Stimulated activated CD4-positive, alpha-beta T cell treated with anti-CD3 and anti-CD28 coated beads, Interleukin-15, amount 100 ng/mL, for 24 hours (primary cell): Measurements from ENCODE around the gene KDM6A.
"Not testable (repeated sequence)": the region's sequence is repeated elsewhere in the genome, so short reads cannot be mapped to it uniquely, and the experiment has no call there.

Experiments
- DNase-seq: peaks from one replicate; pipeline ENCODE4 v3.0.0-alpha.2; 2020

Gene KDM6A

DNA sequence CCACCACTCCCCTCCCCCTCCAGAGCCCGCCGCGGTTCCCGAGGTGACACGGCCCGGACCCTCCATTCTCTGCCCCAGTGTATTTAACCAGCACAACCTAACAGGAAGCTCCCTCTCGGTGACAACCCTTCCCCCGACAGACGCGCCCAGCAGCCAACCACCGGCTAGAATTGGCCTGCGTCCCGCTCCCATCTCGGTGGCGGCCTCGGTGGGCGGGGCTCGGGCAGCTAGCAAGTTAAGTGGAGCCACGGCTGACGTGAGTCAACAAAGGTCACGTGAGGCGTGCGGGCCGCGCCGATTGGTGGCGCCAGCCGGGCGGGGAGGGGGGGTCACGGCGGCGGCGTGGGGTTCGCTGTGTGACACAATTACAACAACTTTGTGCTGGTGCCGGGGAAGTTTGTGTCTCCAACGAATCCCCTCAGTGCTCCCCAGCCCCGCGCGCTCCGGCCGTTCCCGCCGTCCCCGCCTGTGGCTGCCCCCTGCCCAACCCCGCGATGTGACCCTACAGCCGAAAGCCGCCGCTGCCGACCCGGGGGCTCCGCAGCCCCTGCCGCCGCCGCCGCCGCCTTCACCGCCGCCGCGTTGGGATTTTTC is at the start of gene KDM6A:
KDM6A (plus strand) TSS at position 368 of the 594 bp plus-strand sequence. CDS start 364 bp downstream, outside the sequence.
- DNase-seq: peak; percentile 96

DNA sequence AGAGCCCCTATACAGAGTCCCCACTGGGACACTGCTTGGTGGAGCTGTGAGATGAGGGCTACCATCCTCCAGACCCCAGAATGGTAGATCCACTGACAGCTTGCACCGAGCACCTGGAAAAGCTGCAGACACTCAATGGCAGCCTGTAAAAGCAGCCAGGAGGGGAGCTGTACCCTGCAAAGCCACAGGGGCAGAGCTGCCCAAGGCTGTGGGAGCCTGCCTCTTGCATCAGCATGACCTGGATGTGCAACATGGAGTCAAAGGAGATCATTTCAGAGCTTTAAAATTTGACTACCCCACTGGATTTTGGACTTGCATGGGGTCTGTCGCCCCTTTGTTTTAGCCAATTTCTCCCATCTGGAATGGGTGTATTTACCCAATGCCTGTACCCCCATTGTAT is 49.8 kb upstream of the KDM6A start:
- DNase-seq: not testable (repeated sequence)

DNA sequence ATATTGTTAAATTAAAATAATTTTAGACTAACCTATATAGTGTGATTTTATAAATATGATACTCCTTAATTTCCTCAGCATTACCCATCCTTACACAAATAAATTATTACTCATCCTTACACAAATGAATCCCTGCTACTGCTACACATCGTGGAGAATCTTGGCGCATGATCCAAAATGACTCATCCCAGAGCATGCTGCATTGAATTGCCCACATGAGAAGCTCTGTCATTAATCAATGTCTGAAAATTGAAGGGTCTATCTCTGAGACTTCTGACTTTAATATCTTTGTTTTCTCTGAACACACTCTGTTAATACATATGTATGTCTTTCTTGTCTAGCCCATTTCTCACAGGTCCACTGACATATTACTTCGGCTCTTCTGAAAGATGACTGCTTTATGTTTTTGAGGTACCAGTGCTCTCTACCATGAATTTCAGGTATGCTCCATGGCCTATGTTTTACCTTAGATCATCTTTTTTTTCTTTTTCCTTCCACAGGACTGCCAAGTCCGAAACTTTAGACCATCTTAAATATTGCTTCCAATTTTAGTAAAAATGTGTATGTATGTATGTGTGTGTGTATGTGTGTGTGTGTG is 44.9 kb upstream of the KDM6A start:
- no peak for DNase-seq

DNA sequence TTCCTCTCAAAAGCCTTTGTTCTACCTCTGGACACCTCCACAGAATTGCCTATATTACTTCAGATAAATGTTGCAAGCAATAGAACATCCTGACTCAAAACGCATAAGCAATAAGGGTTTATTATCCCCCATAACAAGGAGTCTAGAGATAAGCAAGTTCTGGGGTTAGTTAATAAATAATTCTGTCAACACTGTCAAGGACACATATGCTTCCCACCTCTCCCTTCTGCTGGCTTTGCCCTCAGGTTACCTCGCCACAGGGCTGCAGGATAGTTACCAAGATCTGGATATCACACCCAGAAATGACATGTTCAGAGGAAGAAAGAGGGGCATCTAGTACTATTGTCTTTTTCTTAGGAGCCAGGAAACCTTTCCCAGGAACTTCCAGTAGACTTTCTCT is 43.2 kb upstream of the KDM6A start:
- no peak for DNase-seq

DNA sequence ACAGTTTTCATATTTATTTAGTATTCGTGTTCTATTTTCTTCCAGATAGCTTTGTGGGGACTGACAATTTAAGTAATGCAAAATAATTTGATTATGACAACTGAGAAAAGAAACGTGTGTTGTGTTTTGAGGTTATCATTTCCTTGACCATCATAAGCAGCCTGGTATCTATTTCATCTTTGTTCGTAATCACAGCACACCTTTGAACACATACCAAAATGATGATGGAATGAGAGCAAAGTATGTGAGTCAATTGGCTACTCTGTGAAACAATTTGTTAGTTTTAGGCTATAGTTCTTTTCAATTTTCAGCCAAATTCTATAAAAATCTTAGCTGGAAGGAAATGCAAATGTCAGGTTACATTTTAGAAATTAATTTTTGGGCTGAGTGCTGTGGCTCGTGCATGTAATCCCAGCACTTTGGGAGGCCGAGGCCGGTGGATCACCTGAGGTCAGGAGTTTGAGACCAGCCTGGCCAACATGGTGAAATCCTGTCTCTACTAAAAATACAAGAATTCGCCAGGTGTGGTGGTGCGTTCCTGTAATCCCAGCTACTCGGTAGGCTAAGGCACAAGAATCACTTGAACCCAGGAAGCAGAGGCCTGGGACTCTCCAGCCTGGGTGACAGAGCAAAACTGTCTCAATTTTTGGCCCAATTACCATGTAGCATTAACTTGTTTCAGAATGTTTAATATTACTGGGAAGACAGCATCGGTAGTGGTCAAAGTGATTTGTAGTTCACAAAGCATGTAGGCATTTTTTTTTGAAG is 30.3 kb upstream of the KDM6A start:
- DNase-seq: no peak

DNA sequence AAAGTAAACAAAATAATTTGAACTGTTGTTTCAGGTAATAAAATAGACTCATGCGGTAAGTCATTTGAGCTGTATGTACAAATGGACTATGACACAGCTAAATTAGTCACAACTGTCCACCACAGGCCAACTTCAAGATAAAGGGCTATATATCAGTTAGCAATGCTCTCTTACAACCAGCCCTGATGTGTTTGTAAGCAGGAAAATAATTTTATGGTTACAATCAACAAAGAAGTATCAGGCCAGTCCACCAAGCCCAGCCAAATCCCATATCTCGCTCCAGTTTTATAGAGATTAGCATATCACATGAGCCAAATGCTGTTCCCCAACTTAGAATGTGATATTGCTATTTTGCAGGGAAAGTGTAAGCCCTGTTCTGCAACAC is 29.7 kb upstream of the KDM6A start:
- no peak for DNase-seq

DNA sequence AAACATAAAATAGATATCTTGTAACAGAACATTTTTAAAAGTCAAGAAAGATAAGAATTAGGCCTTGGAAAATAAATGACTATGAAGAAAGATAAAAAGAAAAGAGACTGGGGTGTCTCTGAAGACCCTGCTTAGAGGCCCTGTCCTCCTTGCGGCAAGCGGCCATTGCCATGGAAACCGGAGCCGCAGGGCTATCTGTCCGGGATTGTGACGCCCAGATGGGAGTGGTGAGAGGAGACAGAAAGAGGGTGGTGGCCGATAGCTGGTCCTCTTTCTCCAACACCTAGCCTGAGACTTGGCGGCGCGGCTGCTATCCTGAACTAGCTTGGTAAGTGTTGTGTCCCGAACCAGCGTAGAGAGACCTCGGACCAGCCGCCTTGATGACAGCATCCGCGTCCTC is 29.2 kb upstream of the KDM6A start, which contains the start of gene DUSP21:
DUSP21 (plus strand) TSS at position 269 of the 400 bp plus-strand sequence; CDS start at position 381, 112 bp downstream.
- no peak for DNase-seq

DNA sequence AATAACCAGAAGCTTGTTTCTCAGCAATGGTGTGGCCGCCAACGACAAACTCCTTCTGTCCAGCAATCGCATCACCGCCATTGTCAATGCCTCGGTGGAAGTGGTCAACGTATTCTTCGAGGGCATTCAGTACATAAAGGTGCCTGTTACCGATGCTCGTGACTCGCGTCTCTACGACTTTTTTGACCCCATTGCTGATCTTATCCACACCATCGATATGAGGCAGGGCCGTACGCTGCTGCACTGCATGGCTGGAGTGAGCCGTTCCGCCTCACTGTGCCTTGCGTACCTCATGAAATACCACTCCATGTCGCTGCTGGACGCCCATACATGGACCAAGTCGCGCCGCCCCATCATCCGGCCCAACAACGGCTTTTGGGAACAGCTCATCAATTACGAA is 28.8 kb upstream of the KDM6A start:
- no peak for DNase-seq

DNA sequence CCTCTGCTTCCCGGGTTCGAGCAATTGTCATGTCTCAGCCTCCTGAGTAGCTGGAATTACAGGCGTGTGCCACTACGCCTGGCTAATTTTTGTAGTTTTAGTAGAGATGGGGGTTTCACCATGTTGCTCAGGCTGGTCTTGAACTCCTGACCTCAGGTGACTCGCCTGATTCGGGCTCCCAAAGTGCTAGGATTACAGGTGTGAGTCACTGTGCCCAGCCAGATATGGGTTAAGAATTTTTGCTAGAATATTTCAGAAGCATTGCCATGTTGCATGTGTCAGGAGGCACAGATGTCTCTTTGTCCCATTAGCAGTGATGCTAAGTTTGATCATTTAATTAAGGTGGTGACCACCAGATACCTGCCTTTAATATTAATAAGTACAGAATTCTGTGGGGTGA is 22.1 kb upstream of the KDM6A start:
- not testable (repeated sequence) for DNase-seq

DNA sequence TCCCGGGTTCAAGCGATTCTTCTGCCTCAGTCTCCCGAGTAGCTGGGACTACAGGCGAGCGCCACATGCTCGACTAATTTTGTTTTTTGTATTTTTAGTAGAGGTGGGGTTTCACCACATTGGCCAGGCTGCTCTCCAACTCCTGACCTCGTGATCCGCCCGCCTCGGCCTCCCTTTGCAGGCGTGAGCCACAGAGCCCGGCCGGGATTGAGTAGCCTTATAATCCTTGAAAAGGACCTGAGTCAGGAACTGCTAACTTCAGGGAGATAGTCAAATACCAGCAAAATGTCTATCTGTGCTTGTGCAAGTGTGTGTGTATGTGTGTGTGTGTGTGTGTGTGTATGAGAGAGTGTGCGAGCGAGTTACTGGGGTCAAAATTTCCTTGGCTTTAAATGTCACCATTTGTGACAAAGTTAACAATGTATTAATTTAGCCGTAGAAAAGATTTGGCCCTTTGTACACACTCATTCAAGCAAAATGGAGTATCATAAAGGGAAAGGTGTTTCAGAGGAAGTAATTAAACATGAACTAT is 1.8 kb upstream of the KDM6A start:
- DNase-seq: no peak

DNA sequence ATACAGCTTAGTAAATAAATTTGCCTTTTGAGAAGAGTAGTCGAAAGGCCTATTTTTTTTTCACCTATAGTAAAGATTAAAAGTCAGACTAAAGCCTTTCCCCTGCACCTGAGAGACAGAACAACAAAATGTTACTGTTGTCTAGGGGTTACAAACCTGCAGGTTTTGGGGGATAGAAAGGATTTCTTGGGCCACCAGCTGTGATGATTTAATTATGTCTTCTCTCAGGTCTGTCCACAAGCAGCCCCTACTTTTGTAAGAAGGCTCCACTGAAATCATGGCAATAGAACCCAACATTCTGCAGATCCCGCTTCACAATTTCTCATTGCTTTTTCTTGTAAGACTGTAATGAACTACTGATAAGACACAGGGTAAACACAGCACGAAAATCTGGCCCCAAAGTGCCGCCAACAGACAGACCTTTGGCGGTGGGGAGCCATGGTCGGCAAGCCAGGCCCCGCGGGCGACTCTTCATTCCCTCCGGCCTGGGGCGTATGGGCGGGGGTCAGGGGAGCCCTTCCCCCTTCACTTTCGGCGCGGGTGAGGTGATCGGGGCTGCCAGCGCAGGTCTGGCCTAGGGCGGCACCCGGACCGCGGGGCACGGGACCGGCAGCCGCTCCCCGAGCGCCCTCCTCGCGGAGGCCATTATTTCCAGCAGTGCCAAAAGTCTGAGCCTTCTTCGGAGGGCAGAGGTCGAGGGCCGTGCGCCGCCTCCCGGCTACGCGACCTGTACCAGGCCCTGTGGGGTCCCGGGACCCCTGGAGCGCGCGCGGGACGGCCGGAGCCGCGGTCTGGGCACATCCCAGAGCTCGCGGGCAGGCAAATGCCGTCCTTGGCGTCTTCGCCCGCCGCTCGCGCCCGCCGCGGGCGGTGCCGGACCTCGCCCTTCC is 812 bp upstream of the KDM6A start:
- DNase-seq: peak; percentile 32

DNA sequence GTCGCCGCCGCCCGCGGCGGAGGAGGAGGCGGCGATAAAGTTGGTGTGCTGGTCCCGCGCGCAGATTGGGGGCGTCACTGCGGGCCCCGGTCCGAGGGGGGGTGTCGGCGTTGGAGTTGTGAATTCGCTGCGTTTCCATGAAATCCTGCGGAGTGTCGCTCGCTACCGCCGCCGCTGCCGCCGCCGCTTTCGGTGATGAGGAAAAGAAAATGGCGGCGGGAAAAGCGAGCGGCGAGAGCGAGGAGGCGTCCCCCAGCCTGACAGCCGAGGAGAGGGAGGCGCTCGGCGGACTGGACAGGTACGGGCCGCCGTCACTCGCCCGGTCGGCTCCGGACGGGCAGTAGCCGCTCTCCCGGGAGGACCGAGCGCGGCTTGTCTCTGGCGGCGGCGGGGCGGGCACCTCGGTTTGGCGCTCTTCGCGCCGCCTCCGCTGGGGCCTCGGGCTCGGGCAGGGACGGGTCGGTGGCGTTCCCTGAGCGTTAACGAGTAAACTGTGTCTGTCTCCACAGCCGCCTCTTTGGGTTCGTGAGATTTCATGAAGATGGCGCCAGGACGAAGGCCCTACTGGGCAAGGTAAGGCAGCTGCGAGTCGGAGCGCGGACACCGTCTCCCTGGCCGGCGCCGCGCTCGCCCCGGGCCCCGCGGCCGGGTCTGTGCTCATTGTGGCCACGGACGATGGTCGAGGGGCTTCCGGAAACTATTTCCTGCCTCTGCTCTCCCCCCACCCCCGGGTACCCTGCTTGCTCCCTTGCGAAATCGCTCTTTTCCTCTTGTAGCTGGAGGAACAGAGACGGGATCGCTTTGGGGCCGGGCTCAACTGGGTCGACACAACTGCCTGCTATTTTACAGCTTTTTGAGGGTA is 658 bp downstream of the KDM6A start:
- DNase-seq: peak; percentile 50

DNA sequence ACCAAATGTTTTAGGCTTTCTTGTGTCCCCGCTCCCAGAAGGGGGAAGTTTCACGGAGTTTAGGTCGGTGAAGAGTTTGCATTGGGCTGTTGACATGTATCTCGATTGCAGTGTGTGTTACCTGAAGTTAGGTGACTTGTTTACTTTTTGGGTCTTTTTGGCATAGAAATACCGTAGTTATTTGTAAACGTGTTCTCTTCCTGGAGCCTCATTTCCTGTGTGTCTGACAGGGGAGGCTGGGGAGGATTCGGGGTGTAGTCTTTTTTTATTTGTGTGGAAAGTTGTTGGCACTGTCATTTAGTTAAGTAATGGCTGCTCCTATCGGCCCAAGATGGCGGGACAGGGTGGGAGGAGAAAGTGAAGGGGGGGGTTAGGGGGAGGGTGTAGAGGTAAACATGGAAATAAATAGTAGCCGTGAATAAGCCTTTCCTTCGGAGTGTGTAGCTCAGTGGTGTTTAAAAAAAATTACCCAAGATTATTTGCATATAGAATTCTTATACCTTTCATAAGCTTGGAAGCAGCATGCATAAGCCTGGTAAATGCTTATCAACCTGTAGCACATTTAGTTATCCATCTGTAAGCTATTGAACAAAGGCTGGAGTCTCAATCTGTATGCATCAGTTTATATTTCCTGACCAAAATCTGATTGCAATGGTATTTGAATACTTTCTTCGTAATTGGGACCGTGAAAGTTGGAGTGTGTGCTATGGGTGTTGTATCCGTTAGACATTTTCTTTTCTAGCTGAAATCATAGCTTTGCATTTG is 1.6 kb downstream of the KDM6A start:
- DNase-seq: peak; percentile 48

DNA sequence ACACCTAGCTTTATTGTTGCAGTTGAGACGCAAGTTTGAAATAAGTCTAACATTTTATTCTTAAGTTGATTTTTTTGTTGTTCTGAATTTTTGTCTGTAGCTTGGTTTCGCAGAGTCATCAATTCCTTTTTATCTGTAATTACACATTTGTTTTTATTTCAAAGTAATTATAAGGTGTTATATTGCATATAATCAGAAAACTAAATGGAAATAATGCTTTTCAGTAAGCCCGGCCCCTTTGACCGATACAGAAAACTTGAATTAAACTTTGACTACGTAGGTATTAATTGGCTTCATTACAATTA is 2.1 kb downstream of the KDM6A start:
- DNase-seq: no peak

DNA sequence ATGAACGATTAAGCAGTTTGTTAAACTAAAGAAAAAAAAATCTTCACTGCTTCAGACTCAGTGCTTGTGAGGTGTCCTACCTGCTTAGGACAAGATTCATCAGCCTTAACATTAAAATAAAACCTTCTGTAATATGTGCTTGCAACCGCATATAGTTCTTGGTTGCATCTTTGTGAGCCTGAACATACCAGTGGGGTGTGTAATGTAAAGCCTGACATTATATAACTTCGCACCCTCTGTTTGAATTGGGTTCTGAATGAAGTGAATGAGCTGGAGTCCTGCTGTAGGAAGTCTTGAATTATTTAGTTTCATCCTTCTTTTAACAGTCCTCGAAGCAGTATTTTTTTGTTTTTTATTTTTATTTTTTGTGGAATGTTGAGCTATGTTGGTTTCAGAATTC is 3.1 kb downstream of the KDM6A start:
- DNase-seq: no peak

DNA sequence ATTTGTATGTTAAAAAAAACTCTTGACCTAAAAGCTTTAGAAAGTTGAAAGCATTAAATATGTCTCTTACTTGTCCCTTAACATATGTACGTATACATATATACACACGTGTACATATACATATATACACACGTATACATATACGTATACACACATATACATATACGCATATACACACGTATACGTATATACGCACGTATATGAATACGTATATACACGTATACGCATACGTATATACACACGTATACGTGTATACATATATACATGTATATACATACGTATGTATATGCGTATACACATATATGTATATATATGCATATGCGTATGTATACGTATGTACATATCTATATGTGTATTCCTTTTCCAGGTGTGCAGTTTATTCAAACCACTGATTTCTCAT is 3.8 kb downstream of the KDM6A start:
- DNase-seq: no peak

DNA sequence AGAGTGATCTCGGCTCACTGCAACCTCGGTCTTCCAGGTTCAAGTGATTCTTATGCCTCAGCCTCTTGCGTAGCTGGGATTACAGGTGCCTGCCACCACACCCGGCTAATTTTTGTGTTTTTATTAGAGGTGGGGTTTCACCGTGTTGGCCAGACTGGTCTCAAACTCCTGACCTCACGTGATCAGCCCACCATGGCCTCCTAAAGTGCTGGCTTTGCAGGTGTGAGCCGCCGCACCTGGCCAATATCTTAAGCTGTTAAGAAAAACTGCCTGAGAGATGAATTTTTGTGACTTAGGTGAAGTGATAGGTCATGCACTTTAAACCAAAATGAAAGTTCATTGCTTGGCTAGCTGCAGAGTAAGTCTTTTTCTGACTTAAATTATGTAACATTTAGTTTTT is 5.8 kb downstream of the KDM6A start:
- DNase-seq: no peak

DNA sequence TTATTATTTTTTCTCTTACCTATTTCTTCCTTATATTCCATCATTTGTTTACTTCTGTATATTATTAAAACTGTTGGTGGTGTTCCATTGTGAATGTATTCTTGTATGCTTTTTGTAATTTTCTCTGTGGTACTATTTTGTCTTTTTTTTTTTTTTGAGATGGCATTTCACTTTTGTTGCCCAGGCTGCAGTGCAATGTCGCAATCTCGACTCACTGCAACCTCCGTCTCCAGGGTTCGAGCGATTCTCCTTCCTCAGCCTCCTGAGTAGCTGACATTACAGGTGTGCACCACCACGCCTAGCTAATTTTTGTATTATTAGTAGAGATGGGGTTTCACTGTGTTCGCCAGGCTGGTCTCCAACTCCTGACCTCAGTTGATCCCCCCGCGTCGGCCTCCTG is 8.6 kb downstream of the KDM6A start:
- no peak for DNase-seq

DNA sequence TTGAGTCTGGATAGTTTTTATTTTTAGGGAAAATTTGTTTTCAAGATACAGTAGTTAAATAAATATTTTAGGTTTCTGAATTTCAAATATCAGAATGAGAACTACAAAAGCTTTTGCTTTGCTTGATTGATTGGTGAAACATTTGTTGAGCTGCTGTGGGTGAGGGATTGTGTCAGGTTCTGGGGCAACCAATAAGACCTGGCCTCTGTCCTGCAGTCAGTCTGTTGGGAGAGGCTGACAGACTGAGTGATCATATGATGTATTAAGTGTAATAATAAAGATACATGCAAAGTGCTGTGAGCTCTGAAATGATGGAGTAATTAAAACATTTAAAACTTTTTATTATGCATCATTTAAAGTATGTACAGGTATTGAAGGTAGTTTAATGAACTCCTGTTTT is 9.6 kb downstream of the KDM6A start:
- no peak for DNase-seq

DNA sequence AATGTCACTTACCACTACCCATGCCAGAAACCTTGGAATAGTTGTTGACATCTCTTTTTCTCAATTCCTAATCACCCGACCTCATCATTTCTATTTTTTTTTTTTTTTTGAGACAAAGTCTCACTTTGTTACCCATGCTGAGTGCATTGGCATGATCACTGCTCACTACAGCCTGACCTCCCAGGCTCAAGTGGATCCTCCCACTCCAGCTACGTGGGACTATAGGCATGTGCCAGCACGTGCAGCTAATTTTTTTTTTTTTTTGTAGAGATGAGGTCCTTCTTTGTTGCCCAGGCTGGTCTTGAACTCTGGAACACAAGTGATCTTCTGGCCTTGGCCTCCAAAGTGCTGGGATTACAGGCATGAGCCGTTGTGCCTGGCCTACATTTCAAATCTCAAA is 12.0 kb downstream of the KDM6A start:
- DNase-seq: no peak

DNA sequence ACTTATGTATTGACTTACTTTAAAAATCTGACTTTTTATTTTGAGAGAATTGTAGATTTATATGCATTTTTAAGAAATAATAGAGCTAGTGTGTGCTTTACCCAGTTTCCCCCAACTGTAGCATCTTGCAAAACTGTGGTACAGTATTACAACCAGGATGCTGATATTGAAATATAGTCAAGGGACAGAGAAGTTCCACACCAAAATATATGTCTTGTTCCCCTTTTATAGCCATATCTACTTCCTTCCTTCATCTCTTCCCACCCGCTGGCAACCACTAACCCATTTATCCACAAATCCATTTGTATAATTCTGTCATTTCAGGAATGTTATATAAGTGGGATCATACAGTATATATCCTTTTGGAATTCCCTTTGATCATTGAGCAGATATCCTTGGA is 16.8 kb downstream of the KDM6A start:
- no peak for DNase-seq
